RCC 7860 (cell line): ENCODE results near the gene GOLGA6L6.
"Not testable (repeated sequence)": the region's sequence is repeated elsewhere in the genome, so short reads cannot be mapped to it uniquely, and the experiment has no call there.

Experiments used
- DNase-seq: peaks from one replicate; pipeline ENCODE4 v3.0.0-alpha.2; 2015; ENCODE audit warnings: low spot score
- FAIRE-seq: peaks from 2 replicates; lab custom pipeline; 2012; peaks lifted over from hg19 to GRCh38; lab: Jason Lieb, UNC

GOLGA6L6 gene

DNA sequence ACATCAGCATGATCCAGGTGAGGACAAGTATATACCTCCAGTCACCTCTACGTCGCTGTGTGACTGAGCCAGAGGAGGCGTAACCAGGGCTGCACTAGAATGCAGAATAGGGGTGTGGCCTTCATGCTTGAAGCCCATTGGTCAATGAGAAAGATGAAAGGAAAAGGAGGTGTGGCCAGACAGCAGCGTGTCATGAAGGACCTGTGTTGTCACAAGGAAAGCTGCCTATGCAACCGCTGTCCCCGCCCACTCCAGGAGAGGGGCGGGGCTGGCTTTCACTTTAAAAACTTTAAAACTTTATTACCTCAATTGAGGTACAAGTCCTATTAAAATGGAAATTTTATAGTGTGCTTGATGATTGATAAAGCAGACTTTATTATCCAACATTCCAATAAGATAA lies at the start of gene GOLGA6L6:
GOLGA6L6 (minus strand) TSS at position 101 of the 400 bp plus-strand sequence; CDS start at position 10, 91 bp downstream.
- FAIRE-seq = not testable (repeated sequence)

GRCh38 chr15:20590069-20590468 lies 48.5 kb upstream of the GOLGA6L6 start:
- not testable (repeated sequence) for DNase-seq, FAIRE-seq

More for the DNA sequence above, at the start of gene GOLGA6L6:
- not testable (repeated sequence) for DNase-seq

DNA sequence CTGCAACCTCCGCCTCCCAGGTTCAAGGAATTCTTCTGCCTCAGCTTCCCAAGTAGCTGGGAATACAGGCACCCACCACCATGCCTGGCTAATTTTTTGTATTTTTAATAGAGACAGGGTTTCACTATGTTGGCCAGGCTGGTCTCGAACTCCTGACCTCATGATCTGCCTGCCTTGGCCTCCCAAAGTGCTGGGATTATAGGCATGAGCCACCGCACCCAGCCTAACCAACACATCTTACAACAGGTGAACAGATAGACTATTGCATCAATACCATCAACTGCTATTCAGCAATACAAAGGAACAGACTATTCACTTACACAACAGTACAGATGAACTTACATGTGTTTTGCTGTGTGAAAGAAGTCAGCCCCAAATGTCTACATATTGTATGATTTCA lies 45.2 kb upstream of the GOLGA6L6 start:
- FAIRE-seq, DNase-seq: not testable (repeated sequence)

DNA sequence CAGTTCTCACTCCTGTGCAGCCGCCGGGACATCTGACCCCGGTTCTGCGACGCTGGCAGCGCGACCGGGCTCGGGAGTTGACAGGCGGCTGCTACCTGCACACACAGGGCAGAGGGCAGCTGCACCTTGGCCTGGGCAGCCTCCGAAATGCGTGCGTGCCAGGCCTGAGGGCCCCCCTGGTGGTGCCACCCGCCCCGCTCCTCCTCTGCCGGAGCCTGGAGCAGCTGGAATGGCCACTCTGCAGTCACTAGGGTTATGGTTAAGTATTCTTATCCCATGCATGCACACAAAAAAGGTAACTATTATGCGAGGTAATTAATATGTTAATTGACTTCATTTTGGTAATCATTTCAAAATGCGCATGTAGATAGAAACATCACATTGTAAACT lies 41.1 kb upstream of the GOLGA6L6 start:
- not testable (repeated sequence) for DNase-seq, FAIRE-seq

GRCh38 chr15:20582109-20582725 lies 40.6 kb upstream of the GOLGA6L6 start:
- DNase-seq, FAIRE-seq: not testable (repeated sequence)

- FAIRE-seq, DNase-seq: not testable (repeated sequence)
These were observed 39.9 kb upstream of the GOLGA6L6 start for GRCh38 chr15:20581261-20582108.

DNA sequence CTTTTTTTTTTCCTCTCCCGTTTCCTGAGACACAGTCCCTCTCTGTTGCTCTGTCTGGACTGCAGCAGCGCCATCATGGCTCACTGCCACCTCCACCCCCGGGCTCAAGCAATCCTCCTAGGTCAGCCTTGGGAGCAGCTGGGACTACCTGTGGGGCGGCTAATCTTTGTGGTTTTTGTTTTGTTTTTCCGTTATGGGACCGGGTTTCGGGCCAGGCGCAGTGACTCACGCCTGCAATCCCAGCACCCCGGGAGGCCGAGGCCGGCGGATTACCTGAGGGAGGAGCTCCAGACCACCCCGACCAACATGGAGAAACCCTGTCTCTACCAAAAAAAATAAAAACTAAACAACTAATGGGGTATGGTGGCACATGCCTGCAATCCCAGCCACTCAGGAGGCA lies 38.1 kb upstream of the GOLGA6L6 start:
- FAIRE-seq = not testable (repeated sequence)

GRCh38 chr15:20551289-20551688 lies 9.7 kb upstream of the GOLGA6L6 start:
- DNase-seq, FAIRE-seq: not testable (repeated sequence)

More for the DNA sequence above, 38.1 kb upstream of the GOLGA6L6 start:
- DNase-seq = not testable (repeated sequence)

GRCh38 chr15:20505926-20506658 lies 35.5 kb downstream of the GOLGA6L6 start:
- FAIRE-seq, DNase-seq: not testable (repeated sequence)

DNA sequence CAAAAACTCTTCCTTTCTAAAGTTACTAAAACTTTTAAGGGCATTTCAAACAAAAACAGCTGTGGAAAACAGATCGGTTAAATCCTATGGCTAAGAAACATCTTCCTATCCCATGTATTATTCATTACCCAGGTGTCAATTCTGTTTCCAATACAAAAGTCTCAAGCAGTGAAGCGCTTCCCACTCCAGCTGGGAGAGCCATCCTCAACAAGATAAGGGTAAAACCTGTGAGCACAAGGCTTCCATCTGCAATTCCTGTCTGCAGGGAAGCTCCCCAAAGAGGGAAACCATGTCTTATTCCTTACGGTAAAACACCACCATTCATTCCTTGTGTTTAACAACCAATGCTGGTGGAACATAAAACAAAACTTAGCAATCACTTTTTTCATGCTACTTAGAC lies 38.8 kb downstream of the GOLGA6L6 start:
- FAIRE-seq, DNase-seq: not testable (repeated sequence)

- DNase-seq, FAIRE-seq: not testable (repeated sequence)
These were observed 39.9 kb downstream of the GOLGA6L6 start for GRCh38 chr15:20501512-20502222.

DNA sequence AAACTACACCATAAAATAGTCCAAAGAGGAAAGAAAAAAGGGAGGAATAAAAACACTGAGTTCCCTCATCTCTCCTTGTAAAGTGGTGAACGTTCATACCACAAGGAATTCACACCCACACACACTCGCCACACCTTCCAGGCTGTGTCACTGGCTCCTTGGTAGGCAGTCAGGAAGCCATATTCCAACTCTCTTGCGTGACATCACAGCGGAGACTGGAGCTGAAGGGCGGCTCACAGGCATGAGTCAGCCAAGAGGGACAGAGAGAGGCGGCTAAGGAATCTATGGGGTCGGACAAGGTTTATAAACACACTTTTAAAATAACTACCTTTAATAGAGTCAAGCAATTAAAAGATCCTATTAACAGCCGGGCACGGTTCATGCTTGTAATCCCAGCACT lies 43.8 kb downstream of the GOLGA6L6 start:
- DNase-seq = peak; percentile 2
- FAIRE-seq = not testable (repeated sequence)

GRCh38 chr15:20493035-20493434 lies 48.6 kb downstream of the GOLGA6L6 start:
- DNase-seq, FAIRE-seq: not testable (repeated sequence)

GRCh38 chr15:20492598-20492997 lies 49.0 kb downstream of the GOLGA6L6 start:
- FAIRE-seq, DNase-seq: not testable (repeated sequence)

- not testable (repeated sequence) for FAIRE-seq, DNase-seq
These were observed 52.3 kb downstream of the GOLGA6L6 start for GRCh38 chr15:20489320-20489719.
